Neural cell (in vitro differentiated cells): ENCODE results near the gene ITGB7. TPM values are rescaled to one million over a fixed set of nuclear protein-coding genes. Genes with fewer than 3 reads are reported as not detected.

ENCODE experiments used
- H2AFZ ChIP-seq: fragments of 200-600, 300-800 bp; sonication (generic), shearing (Covaris generic); 2 replicates; pipeline ENCODE4 v1.6.0; 2014; ENCODE audit warnings: low read depth, mild to moderate bottlenecking, antibody characterized with exemption, low read length, moderate library complexity
- H3F3A ChIP-seq: fragments of 200-600 bp; shearing (Covaris generic); 2 replicates; pipeline ENCODE4 v1.6.1; 2016; ENCODE audit warnings: mild to moderate bottlenecking, moderate library complexity, mixed read lengths, antibody characterized with exemption, low read length; ENCODE audit not compliant: insufficient read depth, poor library complexity, severe bottlenecking
- H3K27ac ChIP-seq: fragments of 200-600, 300-800 bp; sonication (generic), shearing (Covaris generic); 2 replicates; pipeline ENCODE4 v1.5.1; 2014; ENCODE audit warnings: mild to moderate bottlenecking, low read length, moderate library complexity
- H3K27me3 ChIP-seq: fragments of 300-800, 200-600 bp; sonication (generic), shearing (Covaris generic); 2 replicates; pipeline ENCODE4 v1.6.0; 2014; ENCODE audit warnings: mild to moderate bottlenecking, low read depth, low read length, moderate library complexity; ENCODE audit not compliant: insufficient read depth
- H3K36me3 ChIP-seq: fragments of 300-800, 200-600 bp; sonication (generic), shearing (Covaris generic); 2 replicates; pipeline ENCODE4 v1.5.1; 2014; ENCODE audit warnings: mild to moderate bottlenecking, antibody characterized with exemption, low read length, moderate library complexity; ENCODE audit not compliant: insufficient read depth
- H3K4me2 ChIP-seq: fragments of 300-800, 200-600 bp; sonication (generic), shearing (Covaris generic); 2 replicates; pipeline ENCODE4 v1.6.0; 2014; ENCODE audit warnings: mild to moderate bottlenecking, low read length
- H3K4me3 ChIP-seq: fragments of 300-800, 200-600 bp; sonication (generic), shearing (Covaris generic); 2 replicates; pipeline ENCODE4 v1.5.1; 2014; ENCODE audit warnings: mild to moderate bottlenecking, low read length, moderate library complexity
- H3K79me2 ChIP-seq: fragments of 200-600 bp; shearing (Covaris generic); replicated peaks from 2 replicates; pipeline ENCODE4 v1.6.0; 2014; ENCODE audit warnings: mild to moderate bottlenecking, low read length, moderate library complexity; ENCODE audit not compliant: insufficient read depth
- H3K9ac ChIP-seq: fragments of 300-800, 200-600 bp; sonication (generic), shearing (Covaris generic); 2 replicates; pipeline ENCODE4 v1.6.1; 2016; ENCODE audit warnings: mild to moderate bottlenecking, low read length, mixed read lengths
- H3K9me2 ChIP-seq: fragments of 200-600 bp; shearing (Covaris generic); 2 replicates; pipeline ENCODE4 v1.6.1; 2016; ENCODE audit warnings: mild to moderate bottlenecking, low read length, mixed read lengths; ENCODE audit not compliant: insufficient read depth
- H3K9me3 ChIP-seq: fragments of 200-600, 300-800 bp; sonication (generic), shearing (Covaris generic); 2 replicates; pipeline ENCODE4 v1.6.1; 2016; ENCODE audit warnings: mild to moderate bottlenecking, mixed run types, low read length, moderate library complexity, mixed read lengths
- H4K20me1 ChIP-seq: fragments of 200-600 bp; shearing (Covaris generic); 2 replicates; pipeline ENCODE4 v1.6.1; 2016; ENCODE audit warnings: mild to moderate bottlenecking, mixed run types; ENCODE audit not compliant: insufficient read depth
- CTCF ChIP-seq: fragments of 450-650 bp; IDR thresholded peaks from 2 replicates; pipeline ENCODE4 v1.5.1; 2014; ENCODE audit warnings: antibody characterized with exemption, mild to moderate bottlenecking, moderate library complexity; ENCODE audit not compliant: poor library complexity, severe bottlenecking
- EP300 ChIP-seq: fragments of 450-650 bp; conservative IDR thresholded peaks from 2 replicates; pipeline ENCODE4 v1.6.1; 2014; ENCODE audit warnings: antibody characterized with exemption, mild to moderate bottlenecking, moderate library complexity; ENCODE audit not compliant: poor library complexity, severe bottlenecking
- EZH2 ChIP-seq: fragments of 200-600, 300-800 bp; shearing (Covaris generic), sonication (generic); IDR thresholded peaks from 2 replicates; pipeline ENCODE4 v1.6.1; 2014; ENCODE audit warnings: antibody characterized with exemption, low read length, borderline replicate concordance, mild to moderate bottlenecking; ENCODE audit not compliant: insufficient read depth, poor library complexity, severe bottlenecking
- MXI1 ChIP-seq: fragments of 450-650 bp; conservative IDR thresholded peaks from 2 replicates; pipeline ENCODE4 v1.6.1; 2014; ENCODE audit warnings: antibody characterized with exemption, mild to moderate bottlenecking; ENCODE audit not compliant: poor library complexity, severe bottlenecking
- POLR2AphosphoS5 ChIP-seq: IDR thresholded peaks from 2 replicates; pipeline ENCODE4 v1.6.1; 2012
- RAD21 ChIP-seq: fragments of 450-650 bp; conservative IDR thresholded peaks from 2 replicates; pipeline ENCODE4 v1.6.1; 2014; ENCODE audit warnings: antibody characterized with exemption, mild to moderate bottlenecking, moderate library complexity
- SMC3 ChIP-seq: fragments of 450-650 bp; conservative IDR thresholded peaks from 2 replicates; pipeline ENCODE4 v1.6.1; 2014; ENCODE audit warnings: antibody characterized with exemption, mild to moderate bottlenecking, moderate library complexity; ENCODE audit not compliant: poor library complexity
- TAF1 ChIP-seq: IDR thresholded peaks from 2 replicates; pipeline ENCODE4 v1.6.1; 2012; ENCODE audit warnings: low read depth
- polyA plus RNA-seq: library from polyadenylated mRNA; depleted of rRNA; stranded (reverse); fragments of >200 nt; gene quantifications from 2 replicates; pipeline ENCODE4 v1.2.3, GENCODE V29; 2014
- TF ChIP-seq, protein P1 (sequence below): IDR thresholded peaks from 2 replicates; pipeline ENCODE4 v1.6.1; 2012; ENCODE audit warnings: borderline replicate concordance

The ITGB7 gene
- polyA plus RNA-seq, 1 donor from 2014 or later: not detected

DNA sequence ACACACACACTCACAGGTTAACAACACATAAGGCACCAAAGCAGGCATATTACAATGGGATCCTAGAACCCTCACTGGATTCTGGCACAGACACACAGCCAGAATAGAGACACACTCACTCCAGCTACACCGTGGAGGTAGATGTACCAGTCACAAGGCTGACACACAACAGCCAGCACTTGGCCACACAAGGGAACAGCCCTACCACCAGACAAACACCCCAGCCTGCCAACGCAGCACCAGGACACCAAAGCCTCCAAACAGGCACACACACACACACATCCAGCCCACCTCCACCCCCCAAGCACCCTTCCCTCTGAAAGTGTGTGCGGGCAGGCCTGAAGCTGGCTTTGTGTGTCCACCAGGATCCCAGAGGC lies 10.9 kb upstream of the ITGB7 start:
- H3K9me3 ChIP-seq: no peaks in the 10 kb centered on the region
- H3K79me2 ChIP-seq: no peaks in the 10 kb centered on the region
- peaks cover 35% of the 10 kb centered on the region for H3K27me3 ChIP-seq
- no peak overlapping the region for H3K4me3 ChIP-seq
- no peak for TF ChIP-seq SMC3
- TF ChIP-seq POLR2AphosphoS5: no peak
- no peak for TF ChIP-seq EZH2
- TF ChIP-seq TAF1: no peak
- TF ChIP-seq, protein P1, sequence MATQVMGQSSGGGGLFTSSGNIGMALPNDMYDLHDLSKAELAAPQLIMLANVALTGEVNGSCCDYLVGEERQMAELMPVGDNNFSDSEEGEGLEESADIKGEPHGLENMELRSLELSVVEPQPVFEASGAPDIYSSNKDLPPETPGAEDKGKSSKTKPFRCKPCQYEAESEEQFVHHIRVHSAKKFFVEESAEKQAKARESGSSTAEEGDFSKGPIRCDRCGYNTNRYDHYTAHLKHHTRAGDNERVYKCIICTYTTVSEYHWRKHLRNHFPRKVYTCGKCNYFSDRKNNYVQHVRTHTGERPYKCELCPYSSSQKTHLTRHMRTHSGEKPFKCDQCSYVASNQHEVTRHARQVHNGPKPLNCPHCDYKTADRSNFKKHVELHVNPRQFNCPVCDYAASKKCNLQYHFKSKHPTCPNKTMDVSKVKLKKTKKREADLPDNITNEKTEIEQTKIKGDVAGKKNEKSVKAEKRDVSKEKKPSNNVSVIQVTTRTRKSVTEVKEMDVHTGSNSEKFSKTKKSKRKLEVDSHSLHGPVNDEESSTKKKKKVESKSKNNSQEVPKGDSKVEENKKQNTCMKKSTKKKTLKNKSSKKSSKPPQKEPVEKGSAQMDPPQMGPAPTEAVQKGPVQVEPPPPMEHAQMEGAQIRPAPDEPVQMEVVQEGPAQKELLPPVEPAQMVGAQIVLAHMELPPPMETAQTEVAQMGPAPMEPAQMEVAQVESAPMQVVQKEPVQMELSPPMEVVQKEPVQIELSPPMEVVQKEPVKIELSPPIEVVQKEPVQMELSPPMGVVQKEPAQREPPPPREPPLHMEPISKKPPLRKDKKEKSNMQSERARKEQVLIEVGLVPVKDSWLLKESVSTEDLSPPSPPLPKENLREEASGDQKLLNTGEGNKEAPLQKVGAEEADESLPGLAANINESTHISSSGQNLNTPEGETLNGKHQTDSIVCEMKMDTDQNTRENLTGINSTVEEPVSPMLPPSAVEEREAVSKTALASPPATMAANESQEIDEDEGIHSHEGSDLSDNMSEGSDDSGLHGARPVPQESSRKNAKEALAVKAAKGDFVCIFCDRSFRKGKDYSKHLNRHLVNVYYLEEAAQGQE: no peak
- TF ChIP-seq CTCF: no peak
- no peak for TF ChIP-seq RAD21
- no peak for TF ChIP-seq EP300
- no peak for TF ChIP-seq MXI1
- no peak overlapping the region for H2AFZ ChIP-seq
- no peaks in the 10 kb centered on the region for H3K9me2 ChIP-seq
- H3K9ac ChIP-seq: no peak overlapping the region
- no peak overlapping the region for H3K27ac ChIP-seq
- no peak overlapping the region for H3K4me2 ChIP-seq
- no peaks in the 10 kb centered on the region for H4K20me1 ChIP-seq
- no peaks in the 10 kb centered on the region for H3K36me3 ChIP-seq
- H3F3A ChIP-seq: no peaks in the 10 kb centered on the region

DNA sequence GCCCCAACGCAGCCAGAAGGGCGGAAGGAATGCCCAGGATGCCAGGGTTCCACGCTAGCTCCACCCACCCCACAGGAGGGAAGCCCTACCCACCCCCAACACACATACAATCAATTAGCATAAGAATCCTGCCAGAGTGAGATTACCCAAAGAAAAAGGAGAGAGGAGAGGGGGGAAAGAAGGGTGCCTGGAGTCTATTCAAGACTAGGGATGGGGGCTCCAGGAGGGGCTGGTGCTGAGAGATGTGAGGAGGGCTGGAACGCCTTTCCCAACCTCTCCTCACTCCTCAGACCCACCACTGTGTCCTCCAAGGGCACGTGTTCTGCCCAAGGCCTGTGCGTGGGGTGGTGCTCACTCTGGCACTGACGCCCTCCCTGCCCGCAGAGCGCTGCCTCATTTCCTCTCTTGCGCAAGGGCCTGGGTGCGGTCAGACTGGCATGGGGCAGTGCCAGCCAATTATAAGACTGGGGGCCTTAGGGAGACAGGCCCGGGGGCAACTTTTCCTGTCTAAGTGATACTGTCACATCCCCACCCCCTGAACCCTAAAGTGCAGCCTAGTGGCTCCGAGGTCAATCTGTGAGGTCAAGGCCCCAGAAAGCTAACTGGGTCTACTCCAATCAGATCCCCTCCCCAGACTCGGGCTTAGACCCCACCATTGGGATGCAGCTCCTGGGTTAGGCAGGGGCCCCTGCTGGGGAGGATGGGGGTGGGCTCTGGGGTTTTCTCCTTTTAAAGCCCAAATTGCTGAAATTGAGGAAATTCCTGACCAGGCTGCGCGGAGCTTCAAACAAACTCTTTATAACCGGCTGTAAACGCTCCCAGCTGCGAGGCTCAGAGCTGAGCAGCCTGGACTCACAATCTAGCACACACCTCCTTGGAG lies 10.2 kb upstream of the ITGB7 start:
- no peak overlapping the region for H3K4me3 ChIP-seq
- TF ChIP-seq, protein P1: no peak
- no peak for TF ChIP-seq POLR2AphosphoS5

More for the DNA sequence above, 10.2 kb upstream of the ITGB7 start:
- no peaks in the 10 kb centered on the region for H3K9me3 ChIP-seq
- no peaks in the 10 kb centered on the region for H3K79me2 ChIP-seq
- no peaks in the 10 kb centered on the region for H3F3A ChIP-seq
- no peak overlapping the region for H2AFZ ChIP-seq
- H3K27ac ChIP-seq: no peak overlapping the region
- H3K9me2 ChIP-seq: no peaks in the 10 kb centered on the region
- peaks cover 35% of the 10 kb centered on the region for H3K27me3 ChIP-seq
- no peak overlapping the region for H3K4me2 ChIP-seq
- H3K36me3 ChIP-seq: no peaks in the 10 kb centered on the region
- no peak overlapping the region for H3K9ac ChIP-seq
- H4K20me1 ChIP-seq: no peaks in the 10 kb centered on the region
